HepG2 (cell line): ENCODE data around the gene FUCA2. TPM values are rescaled to one million over a fixed set of nuclear protein-coding genes. Genes with fewer than 3 reads are reported as not detected.

Source experiments
- CHD4 ChIP-seq: fragments of 200-600 bp; sonication (generic); IDR thresholded peaks from 2 replicates; pipeline ENCODE4 v1.7.0; 2017; ENCODE audit warnings: mild to moderate bottlenecking, low read length, borderline replicate concordance
- DNMT3B ChIP-seq: conservative IDR thresholded peaks from 2 replicates; pipeline ENCODE4 v1.6.1; 2016; ENCODE audit warnings: missing biosample characterization, control low read depth
- FOSL2 ChIP-seq: sonication (generic); formaldehyde crosslinking; IDR thresholded peaks from 2 replicates; pipeline ENCODE4 v1.4.0; 2020; ENCODE audit warnings: missing genetic modification reagents
- FOXO1 ChIP-seq: sonication (generic); formaldehyde crosslinking; IDR thresholded peaks from 2 replicates; pipeline ENCODE4 v1.4.0; 2020; ENCODE audit warnings: missing genetic modification reagents
- GLI4 ChIP-seq: sonication (generic); formaldehyde crosslinking; IDR thresholded peaks from 2 replicates; pipeline ENCODE4 v1.5.1; 2020; ENCODE audit warnings: missing genetic modification reagents, mild to moderate bottlenecking, moderate library complexity, borderline replicate concordance
- GTF2F1 ChIP-seq: fragments of 150-350 bp; IDR thresholded peaks from 2 replicates; pipeline ENCODE4 v1.6.1; 2014; ENCODE audit warnings: low read length
- GTF3A ChIP-seq: sonication (generic); formaldehyde crosslinking; conservative IDR thresholded peaks from 2 replicates; pipeline ENCODE4 v1.4.0; 2020; ENCODE audit warnings: mild to moderate bottlenecking, missing genetic modification reagents
- HOXA5 ChIP-seq: sonication (generic); formaldehyde crosslinking; IDR thresholded peaks from 2 replicates; pipeline ENCODE4 v1.4.0; 2020; ENCODE audit warnings: missing genetic modification reagents
- RXRB ChIP-seq: IDR thresholded peaks from 2 replicates; pipeline ENCODE4 v1.6.1; 2016; ENCODE audit warnings: borderline replicate concordance, missing genetic modification reagents, missing compliant biosample characterization
- SAP130 ChIP-seq: IDR thresholded peaks from 2 replicates; pipeline ENCODE4 v1.6.1; 2016; ENCODE audit warnings: low read depth
- SSRP1 ChIP-seq: IDR thresholded peaks from 2 replicates; pipeline ENCODE4 v1.6.1; 2016; ENCODE audit warnings: control low read depth
- TEAD3 ChIP-seq: optimal IDR thresholded peaks from 2 replicates; pipeline ENCODE3; 2016; ENCODE audit warnings: borderline replicate concordance
- ZNF230 ChIP-seq: sonication (generic); formaldehyde crosslinking; IDR thresholded peaks from 2 replicates; pipeline ENCODE4 v1.4.0; 2020; ENCODE audit warnings: mild to moderate bottlenecking, missing genetic modification reagents
- ZNF44 ChIP-seq: sonication (generic); formaldehyde crosslinking; IDR thresholded peaks from 2 replicates; pipeline ENCODE4 v1.5.1; 2020; ENCODE audit warnings: mild to moderate bottlenecking, missing genetic modification reagents
- ZSCAN21 ChIP-seq: sonication (generic); formaldehyde crosslinking; IDR thresholded peaks from 2 replicates; pipeline ENCODE4 v1.8.0; 2022; ENCODE audit warnings: mild to moderate bottlenecking, missing genetic modification reagents, moderate library complexity, borderline replicate concordance
- polyA plus RNA-seq, 8 experiments: library from polyadenylated mRNA; depleted of rRNA in 3 of 8; stranded (reverse) in 7 of 8; unstranded in 1 of 8; fragments of >200 nt; fragmentation: Illumina TruSeq in 4 of 8; extraction: Trizol in 4 of 8; gene quantifications; 2 replicates each; pipeline versions ENCODE4 v1.2.1 to v1.2.3, GENCODE V29; 2011 to 2016; ENCODE audit warnings: low read depth in 4 of 8, missing spikeins in 1 of 8, mixed read lengths in 1 of 8; ENCODE audit not compliant: insufficient read depth in 1 of 8
- total RNA-seq, 5 experiments: library from RNA; depleted of rRNA; stranded (reverse); fragments of >200 nt; fragmentation: Illumina TruSeq; extraction: Trizol; gene quantifications; 2 replicates each; pipeline ENCODE4 v1.2.3, GENCODE V29; 2016; ENCODE audit warnings: low read depth in 1 of 5
- TF ChIP-seq, protein P1 (sequence below): sonication (generic); formaldehyde crosslinking; IDR thresholded peaks from 2 replicates; pipeline ENCODE4 v1.4.0; 2020; ENCODE audit warnings: low read depth, missing genetic modification reagents
- TF ChIP-seq, protein P2 (sequence below): sonication (generic); formaldehyde crosslinking; IDR thresholded peaks from 2 replicates; pipeline ENCODE4 v1.8.0; 2022; ENCODE audit warnings: missing genetic modification reagents, low read depth, mild to moderate bottlenecking, borderline replicate concordance
- TF ChIP-seq, protein P3 (sequence below): IDR thresholded peaks from 2 replicates; pipeline ENCODE4 v1.6.1; 2016; ENCODE audit warnings: low read depth, control low read depth
- TF ChIP-seq, protein P4 (sequence below): sonication (generic); formaldehyde crosslinking; IDR thresholded peaks from 2 replicates; pipeline ENCODE4 v1.5.0; 2020; ENCODE audit warnings: missing genetic modification reagents, mild to moderate bottlenecking, borderline replicate concordance
- TF ChIP-seq, protein P5 (sequence below): sonication (generic); formaldehyde crosslinking; IDR thresholded peaks from 2 replicates; pipeline ENCODE4 v1.5.0; 2020; ENCODE audit warnings: missing genetic modification reagents

The FUCA2 gene
- total and polyA plus RNA-seq, 2 of the 13 experiments (the other 11 are each of a cell fraction or from before 2014, with no cell fraction given) = 87.4 to 144 TPM

DNA sequence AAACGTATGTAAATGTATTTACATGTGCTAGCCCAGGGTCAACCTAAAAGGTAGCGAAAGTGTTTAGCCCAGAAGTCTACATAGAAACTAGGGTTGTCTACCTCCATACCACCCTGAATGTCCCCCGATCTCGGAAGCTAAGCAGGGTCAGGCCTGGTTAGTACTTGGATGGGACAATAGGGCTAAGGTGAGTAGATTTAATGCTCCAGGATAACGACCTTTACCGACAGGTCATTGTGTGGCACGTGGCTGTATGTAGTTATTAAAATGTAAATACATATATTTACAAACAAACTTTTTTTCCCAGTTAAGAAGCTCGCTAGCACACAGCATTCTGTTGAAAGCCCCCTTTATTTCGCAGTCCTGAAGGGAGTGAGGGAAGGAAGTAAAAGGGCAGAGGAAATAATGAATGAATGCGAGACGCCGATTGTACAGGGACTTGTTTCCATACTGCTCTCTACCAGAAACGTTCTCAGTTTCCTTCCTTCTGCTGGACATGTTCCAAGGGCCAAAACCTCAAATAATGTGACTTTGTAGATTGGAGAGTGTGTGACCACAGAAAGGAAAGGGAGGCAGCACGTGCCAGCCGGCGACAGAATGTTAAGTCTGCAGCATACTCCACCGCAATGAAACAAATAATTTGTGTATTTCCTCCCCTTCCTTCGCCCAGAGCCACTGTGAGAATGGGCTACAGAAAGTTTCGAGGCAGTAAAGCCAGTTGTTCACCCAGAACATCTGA, 61.6 kb downstream of the FUCA2 start (continued):
- TF ChIP-seq, protein P1, sequence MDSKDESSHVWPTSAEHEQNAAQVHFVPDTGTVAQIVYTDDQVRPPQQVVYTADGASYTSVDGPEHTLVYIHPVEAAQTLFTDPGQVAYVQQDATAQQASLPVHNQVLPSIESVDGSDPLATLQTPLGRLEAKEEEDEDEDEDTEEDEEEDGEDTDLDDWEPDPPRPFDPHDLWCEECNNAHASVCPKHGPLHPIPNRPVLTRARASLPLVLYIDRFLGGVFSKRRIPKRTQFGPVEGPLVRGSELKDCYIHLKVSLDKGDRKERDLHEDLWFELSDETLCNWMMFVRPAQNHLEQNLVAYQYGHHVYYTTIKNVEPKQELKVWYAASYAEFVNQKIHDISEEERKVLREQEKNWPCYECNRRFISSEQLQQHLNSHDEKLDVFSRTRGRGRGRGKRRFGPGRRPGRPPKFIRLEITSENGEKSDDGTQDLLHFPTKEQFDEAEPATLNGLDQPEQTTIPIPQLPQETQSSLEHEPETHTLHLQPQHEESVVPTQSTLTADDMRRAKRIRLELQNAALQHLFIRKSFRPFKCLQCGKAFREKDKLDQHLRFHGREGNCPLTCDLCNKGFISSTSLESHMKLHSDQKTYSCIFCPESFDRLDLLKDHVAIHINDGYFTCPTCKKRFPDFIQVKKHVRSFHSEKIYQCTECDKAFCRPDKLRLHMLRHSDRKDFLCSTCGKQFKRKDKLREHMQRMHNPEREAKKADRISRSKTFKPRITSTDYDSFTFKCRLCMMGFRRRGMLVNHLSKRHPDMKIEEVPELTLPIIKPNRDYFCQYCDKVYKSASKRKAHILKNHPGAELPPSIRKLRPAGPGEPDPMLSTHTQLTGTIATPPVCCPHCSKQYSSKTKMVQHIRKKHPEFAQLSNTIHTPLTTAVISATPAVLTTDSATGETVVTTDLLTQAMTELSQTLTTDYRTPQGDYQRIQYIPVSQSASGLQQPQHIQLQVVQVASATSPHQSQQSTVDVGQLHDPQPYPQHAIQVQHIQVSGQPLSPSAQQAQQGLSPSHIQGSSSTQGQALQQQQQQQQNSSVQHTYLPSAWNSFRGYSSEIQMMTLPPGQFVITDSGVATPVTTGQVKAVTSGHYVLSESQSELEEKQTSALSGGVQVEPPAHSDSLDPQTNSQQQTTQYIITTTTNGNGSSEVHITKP (CRISPR knock-in tag) = 0 out of 2 replicates have a peak, but pooled peaks have one; percentile 28
- TF ChIP-seq ZSCAN21 (CRISPR knock-in tag) (0 out of 2 replicates have a peak, but pooled peaks have one; percentile 46), FOXO1 (CRISPR knock-in tag) (0 out of 2 replicates have a peak, but pooled peaks have one; percentile 13), SSRP1 (CRISPR knock-in tag) (0 out of 2 replicates have a peak, but pooled peaks have one; percentile 69), SAP130 (peak; percentile 60; the same call in 1 of the 2 replicates), GTF2F1 (no peak), TEAD3 (CRISPR knock-in tag) (peak; percentile 71), GLI4 (no peak), CHD4 (no peak), FOSL2 (CRISPR knock-in tag) (no peak; the same call in 1 of the 2 replicates), DNMT3B (CRISPR knock-in tag) (peak; percentile 32), ZNF44 (CRISPR knock-in tag) (0 out of 2 replicates have a peak, but pooled peaks have one; percentile 25), RXRB (CRISPR knock-in tag) (peak; percentile 55), ZNF230 (0 out of 2 replicates have a peak, but pooled peaks have one; percentile 3), GTF3A (CRISPR knock-in tag) (peak; percentile 100), HOXA5 (no peak)
- TF ChIP-seq, protein P2, sequence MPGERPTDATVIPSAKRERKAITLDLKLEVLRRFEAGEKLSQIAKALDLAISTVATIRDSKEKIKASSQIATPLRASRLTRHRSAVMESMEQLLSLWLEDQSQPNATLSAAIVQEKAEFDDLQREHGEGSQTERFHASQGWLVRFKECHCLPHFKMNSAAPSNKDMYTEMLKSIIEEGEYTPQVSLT = peak; percentile 5; the same call in 1 of the 2 replicates
- TF ChIP-seq, protein P3, sequence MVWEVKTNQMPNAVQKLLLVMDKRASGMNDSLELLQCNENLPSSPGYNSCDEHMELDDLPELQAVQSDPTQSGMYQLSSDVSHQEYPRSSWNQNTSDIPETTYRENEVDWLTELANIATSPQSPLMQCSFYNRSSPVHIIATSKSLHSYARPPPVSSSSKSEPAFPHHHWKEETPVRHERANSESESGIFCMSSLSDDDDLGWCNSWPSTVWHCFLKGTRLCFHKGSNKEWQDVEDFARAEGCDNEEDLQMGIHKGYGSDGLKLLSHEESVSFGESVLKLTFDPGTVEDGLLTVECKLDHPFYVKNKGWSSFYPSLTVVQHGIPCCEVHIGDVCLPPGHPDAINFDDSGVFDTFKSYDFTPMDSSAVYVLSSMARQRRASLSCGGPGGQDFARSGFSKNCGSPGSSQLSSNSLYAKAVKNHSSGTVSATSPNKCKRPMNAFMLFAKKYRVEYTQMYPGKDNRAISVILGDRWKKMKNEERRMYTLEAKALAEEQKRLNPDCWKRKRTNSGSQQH (CRISPR knock-in tag) = 0 out of 2 replicates have a peak, but pooled peaks have one; percentile 62
- TF ChIP-seq, protein P4, sequence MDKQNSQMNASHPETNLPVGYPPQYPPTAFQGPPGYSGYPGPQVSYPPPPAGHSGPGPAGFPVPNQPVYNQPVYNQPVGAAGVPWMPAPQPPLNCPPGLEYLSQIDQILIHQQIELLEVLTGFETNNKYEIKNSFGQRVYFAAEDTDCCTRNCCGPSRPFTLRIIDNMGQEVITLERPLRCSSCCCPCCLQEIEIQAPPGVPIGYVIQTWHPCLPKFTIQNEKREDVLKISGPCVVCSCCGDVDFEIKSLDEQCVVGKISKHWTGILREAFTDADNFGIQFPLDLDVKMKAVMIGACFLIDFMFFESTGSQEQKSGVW (CRISPR knock-in tag) = no peak; the same call in 1 of the 2 replicates
- TF ChIP-seq, protein P5, sequence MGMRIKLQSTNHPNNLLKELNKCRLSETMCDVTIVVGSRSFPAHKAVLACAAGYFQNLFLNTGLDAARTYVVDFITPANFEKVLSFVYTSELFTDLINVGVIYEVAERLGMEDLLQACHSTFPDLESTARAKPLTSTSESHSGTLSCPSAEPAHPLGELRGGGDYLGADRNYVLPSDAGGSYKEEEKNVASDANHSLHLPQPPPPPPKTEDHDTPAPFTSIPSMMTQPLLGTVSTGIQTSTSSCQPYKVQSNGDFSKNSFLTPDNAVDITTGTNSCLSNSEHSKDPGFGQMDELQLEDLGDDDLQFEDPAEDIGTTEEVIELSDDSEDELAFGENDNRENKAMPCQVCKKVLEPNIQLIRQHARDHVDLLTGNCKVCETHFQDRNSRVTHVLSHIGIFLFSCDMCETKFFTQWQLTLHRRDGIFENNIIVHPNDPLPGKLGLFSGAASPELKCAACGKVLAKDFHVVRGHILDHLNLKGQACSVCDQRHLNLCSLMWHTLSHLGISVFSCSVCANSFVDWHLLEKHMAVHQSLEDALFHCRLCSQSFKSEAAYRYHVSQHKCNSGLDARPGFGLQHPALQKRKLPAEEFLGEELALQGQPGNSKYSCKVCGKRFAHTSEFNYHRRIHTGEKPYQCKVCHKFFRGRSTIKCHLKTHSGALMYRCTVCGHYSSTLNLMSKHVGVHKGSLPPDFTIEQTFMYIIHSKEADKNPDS (CRISPR knock-in tag) = peak; percentile 52; the same call in 1 of the 2 replicates
